Stimulated activated CD4-positive, alpha-beta T cell treated with anti-CD3 and anti-CD28 coated beads, Interleukin-4, amount 100 ng/mL, for 48 hours (primary cell): ENCODE measurements around the gene RNU6-9.

Experiments used
- DNase-seq, 2 donors: peaks; one replicate each; pipeline ENCODE4 v3.0.0-alpha.2; 2020; ENCODE audit warnings: low read depth in 2 of 2

Gene RNU6-9

GRCh38 chr19:899336-900042, 6.2 kb downstream of the RNU6-9 start:
- no peak for DNase-seq

- no peak for DNase-seq
Observed at GRCh38 chr19:900043-900301, 6.7 kb downstream of the RNU6-9 start.

GRCh38 chr19:900302-901111, 7.2 kb downstream of the RNU6-9 start:
- no peak for DNase-seq

GRCh38 chr19:901216-902092, 8.2 kb downstream of the RNU6-9 start:
- DNase-seq: no peak

GRCh38 chr19:902093-902370, 8.7 kb downstream of the RNU6-9 start:
- DNase-seq: no peak

GRCh38 chr19:902446-903226, 9.4 kb downstream of the RNU6-9 start:
- DNase-seq: no peak

- DNase-seq: no peak
Observed at GRCh38 chr19:903266-903797, 10.0 kb downstream of the RNU6-9 start.

GRCh38 chr19:904545-904944, 11.3 kb downstream of the RNU6-9 start:
- no peak for DNase-seq

GRCh38 chr19:906480-906879, 13.2 kb downstream of the RNU6-9 start:
- no peak for DNase-seq

GRCh38 chr19:907183-907853, 14.0 kb downstream of the RNU6-9 start:
- no peak for DNase-seq

- no peak for DNase-seq
Observed at GRCh38 chr19:911197-912033, 18.1 kb downstream of the RNU6-9 start.

- DNase-seq: no peak
Observed at GRCh38 chr19:912181-913079, 19.1 kb downstream of the RNU6-9 start.

- peak; percentile 76 to 77 for DNase-seq
Observed at GRCh38 chr19:913080-913748, 19.9 kb downstream of the RNU6-9 start, which contains the start of gene R3HDM4. R3HDM4 (minus strand) TSS chr19:913219; CDS start chr19:913157, 62 bp downstream.

- peak in 1 of 2 donors; percentile 48 for DNase-seq
Observed at GRCh38 chr19:916645-917322, 23.5 kb downstream of the RNU6-9 start.

- no peak for DNase-seq
Observed at GRCh38 chr19:917323-918151, 24.3 kb downstream of the RNU6-9 start, which contains the start of gene KISS1R. KISS1R (plus strand) TSS chr19:917333; CDS start chr19:917503, 170 bp downstream.

- no peak for DNase-seq
Observed at GRCh38 chr19:918152-918437, 24.8 kb downstream of the RNU6-9 start.
